Kidney glomerular epithelial cell (primary cell): ENCODE results near the gene MSLN.
"Not testable (repeated sequence)": the region's sequence is repeated elsewhere in the genome, so short reads cannot be mapped to it uniquely, and the experiment has no call there.

Experiments
- DNase-seq: peaks from one replicate; lab custom pipeline; 2025; lab: John Stamatoyannopoulos, UW

MSLN gene

GRCh38 chr16:760065-760464 is 469 bp upstream of the MSLN start:
- DNase-seq = no peak

GRCh38 chr16:761625-762513 is 1.3 kb downstream of the MSLN start:
- no peak for DNase-seq

DNA sequence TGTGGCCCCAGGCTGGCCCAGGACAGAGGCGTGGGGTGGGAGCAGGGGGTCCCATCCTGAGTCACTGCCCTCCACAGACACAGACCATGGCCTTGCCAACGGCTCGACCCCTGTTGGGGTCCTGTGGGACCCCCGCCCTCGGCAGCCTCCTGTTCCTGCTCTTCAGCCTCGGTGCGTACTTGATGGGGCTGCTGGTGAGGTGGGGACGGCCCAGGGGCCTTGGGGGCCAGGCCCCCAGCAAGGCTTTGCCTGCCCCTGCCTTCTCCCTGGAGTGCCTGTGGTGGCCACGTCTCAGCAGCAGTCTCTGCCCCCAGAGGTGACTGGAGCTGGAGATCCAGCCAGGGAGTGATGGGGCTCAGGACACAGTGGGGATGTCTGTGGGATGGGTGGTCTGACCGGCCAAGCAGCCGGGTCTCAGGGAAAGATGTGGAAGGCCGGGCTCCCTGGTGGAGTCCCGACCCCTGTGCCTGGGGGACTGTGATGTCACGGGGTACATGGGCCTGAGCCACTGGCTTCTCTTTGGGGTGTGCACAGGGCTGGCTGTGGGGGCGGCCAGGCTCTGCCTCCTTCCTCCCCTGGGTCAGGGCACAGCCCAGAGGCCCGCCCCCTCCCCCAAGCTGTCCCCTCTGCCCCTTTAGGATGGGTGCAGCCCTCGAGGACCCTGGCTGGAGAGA is 2.2 kb downstream of the MSLN start:
- DNase-seq = no peak

DNA sequence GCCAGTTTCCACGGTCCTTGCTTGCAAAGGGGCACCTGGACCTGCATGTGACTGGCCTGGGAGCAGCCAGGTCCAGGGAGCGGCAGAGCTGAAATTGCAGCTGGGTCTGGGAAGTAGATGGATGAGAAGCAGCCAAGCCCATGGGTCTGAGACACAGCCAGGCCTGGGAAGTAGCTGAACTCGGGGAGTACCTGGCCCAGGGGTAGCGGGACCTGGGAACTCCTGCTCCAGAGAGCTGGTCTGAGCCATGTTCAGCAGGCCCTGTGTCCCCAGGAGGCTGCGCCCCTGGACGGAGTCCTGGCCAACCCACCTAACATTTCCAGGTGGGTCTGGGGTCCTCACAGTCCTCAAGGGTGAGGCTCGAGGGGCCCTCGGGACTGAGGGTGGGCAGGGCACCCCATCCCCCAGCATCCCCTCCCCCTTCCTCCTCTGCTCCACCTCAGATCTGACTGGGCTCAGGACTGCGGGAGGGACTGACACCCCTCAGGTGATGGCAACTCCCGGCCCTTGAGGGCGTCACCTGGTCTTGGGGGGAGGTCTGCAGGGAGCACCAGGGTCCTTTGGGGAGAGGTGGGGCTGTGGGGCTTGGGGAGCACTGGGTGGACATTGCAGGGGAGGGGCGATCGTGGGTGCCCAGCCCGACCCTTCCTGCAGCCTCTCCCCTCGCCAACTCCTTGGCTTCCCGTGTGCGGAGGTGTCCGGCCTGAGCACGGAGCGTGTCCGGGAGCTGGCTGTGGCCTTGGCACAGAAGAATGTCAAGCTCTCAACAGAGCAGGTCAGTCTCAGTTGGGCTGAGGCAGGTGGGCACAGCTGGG is 3.0 kb downstream of the MSLN start:
- DNase-seq = no peak

GRCh38 chr16:764184-764750 is 3.7 kb downstream of the MSLN start:
- DNase-seq = no peak

- DNase-seq = no peak
These were observed 4.4 kb downstream of the MSLN start for GRCh38 chr16:764848-765487.

GRCh38 chr16:765488-765865 is 4.9 kb downstream of the MSLN start:
- DNase-seq = no peak

GRCh38 chr16:766008-766819 is 5.7 kb downstream of the MSLN start:
- no peak for DNase-seq

DNA sequence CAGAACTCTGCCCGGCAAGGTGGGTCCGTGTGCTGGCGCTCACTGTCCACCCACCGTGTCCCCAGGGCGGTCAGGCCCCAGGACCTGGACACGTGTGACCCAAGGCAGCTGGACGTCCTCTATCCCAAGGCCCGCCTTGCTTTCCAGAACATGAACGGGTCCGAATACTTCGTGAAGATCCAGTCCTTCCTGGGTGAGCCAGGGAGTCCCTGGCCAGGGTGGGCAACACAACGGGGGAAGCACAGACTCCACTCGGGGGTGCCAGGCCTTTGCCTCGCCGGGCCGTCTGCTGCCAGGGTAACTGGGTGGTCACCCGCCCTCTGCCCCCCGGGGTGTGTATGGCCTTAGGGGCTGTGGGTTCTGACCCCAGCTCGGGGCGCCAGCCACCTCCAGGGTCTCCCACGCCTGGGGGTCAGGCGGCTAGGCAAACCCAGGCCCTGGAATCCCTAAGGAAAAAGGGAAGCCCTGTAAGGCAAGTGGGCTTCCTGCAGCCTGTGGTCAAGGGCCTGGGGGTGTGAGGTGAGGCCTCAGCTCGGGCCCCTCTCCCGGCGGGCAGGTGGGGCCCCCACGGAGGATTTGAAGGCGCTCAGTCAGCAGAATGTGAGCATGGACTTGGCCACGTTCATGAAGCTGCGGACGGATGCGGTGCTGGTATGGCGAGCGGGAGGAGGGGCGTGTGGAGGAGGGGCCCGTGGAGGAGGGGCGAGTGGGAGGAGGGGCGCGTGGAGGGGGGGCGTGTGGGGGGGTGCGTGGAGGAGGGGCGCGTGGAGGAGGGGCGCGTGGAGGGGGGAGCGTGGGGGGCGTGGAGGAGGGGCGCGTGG is 6.5 kb downstream of the MSLN start:
- no peak for DNase-seq

DNA sequence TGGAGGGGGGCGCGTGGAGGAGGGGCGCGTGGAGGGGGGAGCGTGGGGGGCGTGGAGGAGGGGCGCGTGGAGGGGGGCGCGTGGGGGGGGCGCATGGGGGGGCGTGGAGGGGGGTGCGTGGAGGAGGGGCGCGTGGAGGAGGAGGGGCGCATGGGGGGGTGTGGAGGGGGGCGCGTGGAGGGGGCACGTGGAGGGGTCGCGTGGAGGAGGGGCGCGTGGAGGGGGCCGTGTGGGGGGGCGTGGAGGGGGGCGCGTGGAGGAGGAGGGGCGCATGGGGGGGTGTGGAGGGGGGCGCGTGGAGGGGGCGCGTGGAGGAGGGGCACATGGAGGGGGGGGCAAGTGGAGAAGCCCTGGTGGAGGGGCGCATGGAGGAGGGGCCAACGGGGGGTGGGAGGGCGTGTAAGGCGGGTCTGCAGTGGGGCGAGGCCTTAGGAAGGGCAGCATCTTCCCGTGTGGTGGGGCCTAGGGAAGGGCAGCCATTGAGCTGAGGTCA is 7.3 kb downstream of the MSLN start:
- no peak for DNase-seq

DNA sequence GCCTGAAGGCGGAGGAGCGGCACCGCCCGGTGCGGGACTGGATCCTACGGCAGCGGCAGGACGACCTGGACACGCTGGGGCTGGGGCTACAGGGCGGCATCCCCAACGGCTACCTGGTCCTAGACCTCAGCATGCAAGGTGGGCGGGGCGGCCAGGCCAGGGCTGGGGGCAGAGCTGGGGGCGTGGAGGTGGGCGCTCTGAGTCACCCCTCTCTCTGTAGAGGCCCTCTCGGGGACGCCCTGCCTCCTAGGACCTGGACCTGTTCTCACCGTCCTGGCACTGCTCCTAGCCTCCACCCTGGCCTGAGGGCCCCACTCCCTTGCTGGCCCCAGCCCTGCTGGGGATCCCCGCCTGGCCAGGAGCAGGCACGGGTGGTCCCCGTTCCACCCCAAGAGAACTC is 7.9 kb downstream of the MSLN start:
- no peak for DNase-seq

- no peak for DNase-seq
These were observed 8.8 kb downstream of the MSLN start for GRCh38 chr16:769184-769784.

GRCh38 chr16:769934-770333 is 9.4 kb downstream of the MSLN start:
- DNase-seq = no peak

DNA sequence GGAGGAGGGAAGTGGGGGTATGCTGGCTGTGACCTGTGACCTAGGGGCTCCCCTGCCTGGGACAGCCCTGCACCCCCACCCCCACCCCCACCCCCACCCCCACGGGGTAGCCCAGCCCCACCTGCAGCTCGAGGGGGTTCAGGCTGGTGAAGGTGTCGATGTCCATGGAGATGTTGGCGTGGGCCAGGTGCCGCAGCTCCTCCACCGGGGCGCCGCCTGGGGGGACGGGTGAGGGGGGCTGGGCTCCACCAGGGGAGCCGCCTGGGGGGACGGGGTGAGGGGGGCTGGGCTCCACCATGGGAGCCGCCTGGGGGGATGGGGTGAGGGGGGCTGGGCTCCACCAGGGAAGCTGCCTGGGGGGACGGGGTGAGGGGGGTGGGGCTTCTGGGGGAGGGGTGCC is 9.9 kb downstream of the MSLN start:
- no peak for DNase-seq

DNA sequence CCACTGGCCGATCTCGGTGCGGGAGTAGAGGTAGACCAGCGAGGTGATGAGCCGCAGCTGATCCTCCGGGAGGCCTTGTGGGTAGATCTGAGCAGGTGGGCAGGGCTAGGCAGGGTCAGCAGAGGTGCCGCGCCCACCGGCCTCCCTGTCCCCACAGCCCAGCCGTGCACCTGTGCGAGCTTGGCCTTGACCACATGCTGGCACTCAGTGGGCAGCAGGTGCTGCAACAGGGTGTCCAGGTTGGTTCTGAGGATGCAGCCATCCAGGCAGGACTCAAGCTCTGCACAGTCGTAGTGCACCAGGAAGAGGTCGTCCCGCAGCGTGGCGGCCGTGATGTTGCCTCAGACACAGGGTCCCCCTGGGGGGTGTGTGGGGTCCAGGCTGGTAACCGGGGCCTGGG is 12.4 kb downstream of the MSLN start:
- no peak for DNase-seq

DNA sequence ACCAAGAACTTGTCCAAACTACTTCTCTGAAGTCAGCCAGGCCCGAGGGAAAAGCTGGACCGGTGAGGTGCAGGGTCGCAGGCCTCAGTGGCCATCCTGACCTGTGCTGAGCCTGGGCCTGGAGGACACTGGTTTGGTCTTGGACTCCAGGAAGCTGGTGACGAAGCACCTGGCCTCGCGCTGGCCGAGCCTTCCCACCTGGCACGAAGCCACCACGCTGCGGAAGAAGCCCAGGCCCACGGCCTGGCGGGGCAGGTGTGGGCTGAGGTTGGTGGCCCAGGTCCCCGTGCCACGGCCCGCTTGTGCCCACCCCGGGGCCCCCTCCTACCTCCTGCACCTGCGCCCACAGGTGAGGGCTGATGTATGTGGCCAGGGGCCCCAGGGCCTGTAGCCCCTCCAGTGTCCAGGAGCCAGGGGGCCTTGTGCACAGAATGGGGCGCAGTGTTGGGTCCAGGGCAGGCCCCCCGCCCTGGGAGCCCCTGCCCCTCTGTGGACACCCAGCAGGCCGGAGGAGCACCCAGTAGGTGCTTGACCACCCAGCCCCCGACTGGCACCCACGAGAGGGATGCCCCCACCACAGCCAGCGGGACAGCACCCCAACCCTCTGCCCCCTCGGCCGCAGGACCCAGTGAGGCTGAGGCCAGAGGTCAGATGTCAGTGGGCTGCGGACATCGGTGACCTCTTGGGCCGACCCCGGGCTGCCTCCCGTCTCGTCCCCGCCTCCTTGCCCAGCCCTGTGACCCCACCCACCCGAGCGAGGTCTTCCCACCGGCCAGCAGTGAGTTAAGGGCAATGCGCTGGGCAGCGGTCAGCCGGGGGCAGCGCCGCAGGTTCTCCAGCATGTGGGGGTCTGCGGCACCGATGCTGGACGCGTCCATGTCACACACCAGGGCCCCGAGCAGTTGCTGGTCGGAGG is 13.8 kb downstream of the MSLN start:
- DNase-seq = no peak

DNA sequence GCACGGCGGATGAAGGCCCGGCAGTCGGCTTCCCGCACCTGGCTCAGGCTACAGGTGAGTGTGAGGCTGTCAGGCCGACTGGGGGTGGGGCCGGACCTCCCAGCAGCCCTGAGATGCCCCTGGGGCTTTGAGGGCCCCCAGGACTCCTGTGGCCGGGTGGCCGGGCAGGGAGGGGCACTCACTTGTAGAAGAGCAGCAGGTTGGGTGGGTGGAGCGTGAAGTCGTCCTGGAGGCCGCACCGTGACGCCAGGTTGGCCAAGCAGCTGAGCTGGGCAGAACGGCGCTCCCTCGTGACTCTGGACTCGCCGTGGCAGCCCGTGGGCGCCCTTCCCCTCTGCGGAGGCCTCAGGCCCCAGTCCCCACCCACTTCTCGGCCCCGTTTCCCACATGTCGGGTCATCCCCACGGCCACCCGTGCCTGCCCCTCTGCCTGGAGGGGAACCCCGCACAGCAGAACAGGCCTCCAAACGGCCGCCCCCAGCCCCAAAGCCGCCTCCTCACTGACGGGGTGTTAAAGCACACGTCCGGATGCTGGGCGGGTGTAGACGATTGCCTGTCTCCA is 14.8 kb downstream of the MSLN start:
- DNase-seq = no peak

DNA sequence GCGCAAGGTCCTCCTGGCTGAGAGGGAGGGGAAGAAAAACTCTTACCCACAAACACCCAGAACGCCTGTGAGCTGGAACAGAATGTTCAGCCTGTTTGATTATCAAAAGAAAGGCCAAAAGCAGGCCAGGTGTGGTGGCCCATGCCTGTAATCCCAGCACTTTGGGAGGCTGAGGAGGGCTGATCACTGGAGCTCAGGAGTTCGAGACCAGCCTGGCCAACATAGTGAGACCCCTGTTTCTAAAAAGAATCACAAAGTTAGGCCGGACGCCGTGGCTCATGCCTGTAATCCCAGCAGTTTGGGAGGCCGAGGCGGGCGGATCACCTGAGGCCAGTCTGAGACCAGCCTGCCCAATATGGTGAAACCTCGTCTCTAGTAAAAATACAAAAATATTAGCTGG is 15.8 kb downstream of the MSLN start:
- not testable (repeated sequence) for DNase-seq
